ENCODE results near the gene RER1.

DNA sequence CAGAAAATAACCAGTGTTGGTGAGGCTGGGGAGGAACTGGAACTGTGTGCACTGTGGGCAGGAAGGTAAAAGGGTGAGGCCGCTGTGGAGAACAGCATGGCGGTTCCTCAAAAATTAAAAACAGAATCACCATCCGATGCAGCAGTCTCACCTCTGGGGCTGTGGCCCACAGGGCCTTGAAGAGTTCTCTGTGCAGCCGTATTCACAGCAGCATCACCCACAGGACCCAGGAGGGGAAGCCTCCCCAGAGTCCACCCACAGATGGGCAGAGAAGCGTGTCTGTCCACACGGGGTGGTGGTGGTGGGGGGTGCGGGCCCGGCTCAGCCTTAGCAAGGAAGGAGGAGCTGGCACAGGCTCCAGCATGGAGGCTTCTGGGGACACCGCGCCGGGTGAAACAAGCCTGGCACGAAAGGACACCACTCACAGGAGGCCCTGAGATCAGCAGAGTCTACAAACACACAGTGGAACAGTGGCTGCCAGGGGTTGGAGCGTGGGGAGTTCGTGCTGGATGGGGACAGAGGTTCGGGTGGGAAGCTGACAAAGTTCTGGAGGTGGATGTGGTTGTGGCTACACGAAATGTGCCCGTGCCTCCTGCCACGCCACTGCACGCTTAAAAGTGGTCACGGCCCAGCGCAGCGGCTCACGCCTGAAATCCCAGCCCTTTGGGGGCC is 11.8 kb upstream of the RER1 start:
- TF ChIP-seq, protein P1, sequence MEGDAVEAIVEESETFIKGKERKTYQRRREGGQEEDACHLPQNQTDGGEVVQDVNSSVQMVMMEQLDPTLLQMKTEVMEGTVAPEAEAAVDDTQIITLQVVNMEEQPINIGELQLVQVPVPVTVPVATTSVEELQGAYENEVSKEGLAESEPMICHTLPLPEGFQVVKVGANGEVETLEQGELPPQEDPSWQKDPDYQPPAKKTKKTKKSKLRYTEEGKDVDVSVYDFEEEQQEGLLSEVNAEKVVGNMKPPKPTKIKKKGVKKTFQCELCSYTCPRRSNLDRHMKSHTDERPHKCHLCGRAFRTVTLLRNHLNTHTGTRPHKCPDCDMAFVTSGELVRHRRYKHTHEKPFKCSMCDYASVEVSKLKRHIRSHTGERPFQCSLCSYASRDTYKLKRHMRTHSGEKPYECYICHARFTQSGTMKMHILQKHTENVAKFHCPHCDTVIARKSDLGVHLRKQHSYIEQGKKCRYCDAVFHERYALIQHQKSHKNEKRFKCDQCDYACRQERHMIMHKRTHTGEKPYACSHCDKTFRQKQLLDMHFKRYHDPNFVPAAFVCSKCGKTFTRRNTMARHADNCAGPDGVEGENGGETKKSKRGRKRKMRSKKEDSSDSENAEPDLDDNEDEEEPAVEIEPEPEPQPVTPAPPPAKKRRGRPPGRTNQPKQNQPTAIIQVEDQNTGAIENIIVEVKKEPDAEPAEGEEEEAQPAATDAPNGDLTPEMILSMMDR (IDR thresholded peaks at IDR 0.05) = no peak
- no peak for TF ChIP-seq POLR2A (IDR thresholded peaks at IDR 0.05)

Data from breast epithelium (tissue), 3 donors.